HCT116 (cell line): Measurements from ENCODE around the gene LRRC74B.
"Not testable (repeated sequence)": the region's sequence is repeated elsewhere in the genome, so short reads cannot be mapped to it uniquely, and the experiment has no call there.

Experiments used
- CBX3 ChIP-seq: IDR thresholded peaks from 2 replicates; pipeline ENCODE4 v1.6.1; 2012; ENCODE audit warnings: low read depth
- EGR1 ChIP-seq: IDR thresholded peaks from 2 replicates; pipeline ENCODE4 v1.6.1; 2012; ENCODE audit warnings: low read depth
- EZH2 ChIP-seq: fragments of 200-600 bp; sonication (generic); IDR thresholded peaks from 2 replicates; pipeline ENCODE4 v1.6.1; 2017; ENCODE audit warnings: antibody characterized with exemption, mixed run types
- JUND ChIP-seq: IDR thresholded peaks from 2 replicates; pipeline ENCODE4 v1.6.1; 2012
- POLR2A ChIP-seq: IDR thresholded peaks from 2 replicates; pipeline ENCODE4 v1.7.0; 2011; ENCODE audit warnings: borderline replicate concordance; ENCODE audit not compliant: insufficient read depth, insufficient read length; ENCODE audit errors: extremely low read depth
- POLR2AphosphoS5 ChIP-seq: IDR thresholded peaks from 2 replicates; pipeline ENCODE4 v1.6.1; 2011; ENCODE audit warnings: mild to moderate bottlenecking, low read depth, low read length, moderate library complexity
- RAD21 ChIP-seq: IDR thresholded peaks from 2 replicates; pipeline ENCODE4 v1.6.1; 2012; ENCODE audit warnings: low read depth, mild to moderate bottlenecking
- SIN3A ChIP-seq: IDR thresholded peaks from 2 replicates; pipeline ENCODE4 v1.6.1; 2012; ENCODE audit warnings: low read depth
- SP1 ChIP-seq: IDR thresholded peaks from 2 replicates; pipeline ENCODE4 v1.6.1; 2012; ENCODE audit warnings: low read depth
- YY1 ChIP-seq: IDR thresholded peaks from 2 replicates; pipeline ENCODE4 v1.6.1; 2011; ENCODE audit warnings: low read length, low read depth, moderate library complexity, mild to moderate bottlenecking; ENCODE audit not compliant: insufficient replicate concordance; ENCODE audit errors: extremely low read depth
- ZFX ChIP-seq: fragments of 450-650 bp; IDR thresholded peaks from 2 replicates; pipeline ENCODE4 v1.6.1; 2017
- TF ChIP-seq, protein P1 (sequence below): IDR thresholded peaks from 2 replicates; pipeline ENCODE4 v1.6.1; 2012; ENCODE audit warnings: low read depth
- TF ChIP-seq, protein P2 (sequence below), 3 experiments: fragments of 200-600 bp in 1 of 3; sonication (generic) in 1 of 3; IDR thresholded peaks in 2 of 3; conservative IDR thresholded peaks in 1 of 3; 2 replicates each; pipeline ENCODE4 v1.5.1; 2012 to 2017; ENCODE audit warnings: low read depth in 2 of 3, low read length in 2 of 3, antibody characterized with exemption in 1 of 3, borderline replicate concordance in 1 of 3, control low read depth in 1 of 3, mild to moderate bottlenecking in 1 of 3, mixed read lengths in 1 of 3, mixed run types in 1 of 3, moderate library complexity in 1 of 3; ENCODE audit not compliant: insufficient read depth in 1 of 3
- TF ChIP-seq, protein P3 (sequence below): IDR thresholded peaks from 2 replicates; pipeline ENCODE4 v1.6.1; 2011; ENCODE audit warnings: mild to moderate bottlenecking, low read length, moderate library complexity; ENCODE audit not compliant: insufficient replicate concordance; ENCODE audit errors: extremely low read depth

DNA sequence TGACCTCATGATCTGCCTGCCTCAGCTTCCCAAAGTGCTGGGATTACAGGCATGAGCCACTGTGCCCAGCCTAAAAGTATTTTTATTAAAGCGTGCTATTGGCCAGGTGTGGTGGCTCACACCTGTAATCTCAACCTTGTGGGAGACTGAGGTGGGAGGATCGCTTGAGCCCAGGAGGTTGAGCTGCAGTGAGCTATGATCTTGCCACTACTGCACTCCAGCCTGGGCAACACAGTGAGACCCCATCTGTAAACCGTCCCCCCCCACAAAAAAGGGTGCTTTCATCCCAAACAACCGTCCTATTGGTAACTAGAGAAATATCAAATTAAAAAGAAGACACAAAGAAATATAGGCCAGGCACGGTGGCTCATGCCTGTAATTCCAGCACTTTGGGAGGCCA is 6.6 kb upstream of the LRRC74B start:
- TF ChIP-seq, protein P1, sequence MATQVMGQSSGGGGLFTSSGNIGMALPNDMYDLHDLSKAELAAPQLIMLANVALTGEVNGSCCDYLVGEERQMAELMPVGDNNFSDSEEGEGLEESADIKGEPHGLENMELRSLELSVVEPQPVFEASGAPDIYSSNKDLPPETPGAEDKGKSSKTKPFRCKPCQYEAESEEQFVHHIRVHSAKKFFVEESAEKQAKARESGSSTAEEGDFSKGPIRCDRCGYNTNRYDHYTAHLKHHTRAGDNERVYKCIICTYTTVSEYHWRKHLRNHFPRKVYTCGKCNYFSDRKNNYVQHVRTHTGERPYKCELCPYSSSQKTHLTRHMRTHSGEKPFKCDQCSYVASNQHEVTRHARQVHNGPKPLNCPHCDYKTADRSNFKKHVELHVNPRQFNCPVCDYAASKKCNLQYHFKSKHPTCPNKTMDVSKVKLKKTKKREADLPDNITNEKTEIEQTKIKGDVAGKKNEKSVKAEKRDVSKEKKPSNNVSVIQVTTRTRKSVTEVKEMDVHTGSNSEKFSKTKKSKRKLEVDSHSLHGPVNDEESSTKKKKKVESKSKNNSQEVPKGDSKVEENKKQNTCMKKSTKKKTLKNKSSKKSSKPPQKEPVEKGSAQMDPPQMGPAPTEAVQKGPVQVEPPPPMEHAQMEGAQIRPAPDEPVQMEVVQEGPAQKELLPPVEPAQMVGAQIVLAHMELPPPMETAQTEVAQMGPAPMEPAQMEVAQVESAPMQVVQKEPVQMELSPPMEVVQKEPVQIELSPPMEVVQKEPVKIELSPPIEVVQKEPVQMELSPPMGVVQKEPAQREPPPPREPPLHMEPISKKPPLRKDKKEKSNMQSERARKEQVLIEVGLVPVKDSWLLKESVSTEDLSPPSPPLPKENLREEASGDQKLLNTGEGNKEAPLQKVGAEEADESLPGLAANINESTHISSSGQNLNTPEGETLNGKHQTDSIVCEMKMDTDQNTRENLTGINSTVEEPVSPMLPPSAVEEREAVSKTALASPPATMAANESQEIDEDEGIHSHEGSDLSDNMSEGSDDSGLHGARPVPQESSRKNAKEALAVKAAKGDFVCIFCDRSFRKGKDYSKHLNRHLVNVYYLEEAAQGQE = not testable (repeated sequence)
- TF ChIP-seq, protein P2, sequence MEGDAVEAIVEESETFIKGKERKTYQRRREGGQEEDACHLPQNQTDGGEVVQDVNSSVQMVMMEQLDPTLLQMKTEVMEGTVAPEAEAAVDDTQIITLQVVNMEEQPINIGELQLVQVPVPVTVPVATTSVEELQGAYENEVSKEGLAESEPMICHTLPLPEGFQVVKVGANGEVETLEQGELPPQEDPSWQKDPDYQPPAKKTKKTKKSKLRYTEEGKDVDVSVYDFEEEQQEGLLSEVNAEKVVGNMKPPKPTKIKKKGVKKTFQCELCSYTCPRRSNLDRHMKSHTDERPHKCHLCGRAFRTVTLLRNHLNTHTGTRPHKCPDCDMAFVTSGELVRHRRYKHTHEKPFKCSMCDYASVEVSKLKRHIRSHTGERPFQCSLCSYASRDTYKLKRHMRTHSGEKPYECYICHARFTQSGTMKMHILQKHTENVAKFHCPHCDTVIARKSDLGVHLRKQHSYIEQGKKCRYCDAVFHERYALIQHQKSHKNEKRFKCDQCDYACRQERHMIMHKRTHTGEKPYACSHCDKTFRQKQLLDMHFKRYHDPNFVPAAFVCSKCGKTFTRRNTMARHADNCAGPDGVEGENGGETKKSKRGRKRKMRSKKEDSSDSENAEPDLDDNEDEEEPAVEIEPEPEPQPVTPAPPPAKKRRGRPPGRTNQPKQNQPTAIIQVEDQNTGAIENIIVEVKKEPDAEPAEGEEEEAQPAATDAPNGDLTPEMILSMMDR (IDR thresholded peaks at IDR 0.05 in 2 of 3, conservative IDR thresholded peaks at IDR 0.05 in 1 of 3; ENCODE audit: borderline replicate concordance in 1 of 3, insufficient read depth in 1 of 3, low read depth in 2 of 3, low read length in 2 of 3) = not testable (repeated sequence)
- TF ChIP-seq POLR2A, EGR1, ZFX, SP1, EZH2, POLR2AphosphoS5, CBX3, RAD21, YY1, SIN3A, JUND: not testable (repeated sequence)
- TF ChIP-seq, protein P3, sequence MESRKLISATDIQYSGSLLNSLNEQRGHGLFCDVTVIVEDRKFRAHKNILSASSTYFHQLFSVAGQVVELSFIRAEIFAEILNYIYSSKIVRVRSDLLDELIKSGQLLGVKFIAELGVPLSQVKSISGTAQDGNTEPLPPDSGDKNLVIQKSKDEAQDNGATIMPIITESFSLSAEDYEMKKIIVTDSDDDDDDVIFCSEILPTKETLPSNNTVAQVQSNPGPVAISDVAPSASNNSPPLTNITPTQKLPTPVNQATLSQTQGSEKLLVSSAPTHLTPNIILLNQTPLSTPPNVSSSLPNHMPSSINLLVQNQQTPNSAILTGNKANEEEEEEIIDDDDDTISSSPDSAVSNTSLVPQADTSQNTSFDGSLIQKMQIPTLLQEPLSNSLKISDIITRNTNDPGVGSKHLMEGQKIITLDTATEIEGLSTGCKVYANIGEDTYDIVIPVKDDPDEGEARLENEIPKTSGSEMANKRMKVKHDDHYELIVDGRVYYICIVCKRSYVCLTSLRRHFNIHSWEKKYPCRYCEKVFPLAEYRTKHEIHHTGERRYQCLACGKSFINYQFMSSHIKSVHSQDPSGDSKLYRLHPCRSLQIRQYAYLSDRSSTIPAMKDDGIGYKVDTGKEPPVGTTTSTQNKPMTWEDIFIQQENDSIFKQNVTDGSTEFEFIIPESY = not testable (repeated sequence)
